ENCODE results near the gene SSC4D.
"Not testable (repeated sequence)": the region's sequence is repeated elsewhere in the genome, so short reads cannot be mapped to it uniquely, and the experiment has no call there.

SSC4D gene

GRCh38 chr7:76409537-76409936 is at the start of gene SSC4D:
SSC4D (minus strand) TSS chr7:76409697; CDS start chr7:76404439, 5,258 bp downstream.
- no peak for DNase-seq (ENCODE audit: low read depth in 2 of 2)

GRCh38 chr7:76458504-76458903 is 49.0 kb upstream of the SSC4D start:
- DNase-seq (ENCODE audit: low read depth in 2 of 2) = not testable (repeated sequence)

- DNase-seq (ENCODE audit: low read depth in 2 of 2) = not testable (repeated sequence)
These were observed 47.5 kb upstream of the SSC4D start for GRCh38 chr7:76457017-76457416.

- DNase-seq (ENCODE audit: low read depth in 2 of 2) = not testable (repeated sequence)
These were observed 36.1 kb upstream of the SSC4D start for GRCh38 chr7:76445577-76446008.

- DNase-seq (ENCODE audit: low read depth in 2 of 2) = not testable (repeated sequence)
These were observed 34.3 kb upstream of the SSC4D start for GRCh38 chr7:76443846-76444245.

- not testable (repeated sequence) for DNase-seq (ENCODE audit: low read depth in 2 of 2)
These were observed 33.4 kb upstream of the SSC4D start for GRCh38 chr7:76442664-76443446.

GRCh38 chr7:76441792-76442191 is 32.3 kb upstream of the SSC4D start:
- not testable (repeated sequence) for DNase-seq (ENCODE audit: low read depth in 2 of 2)

GRCh38 chr7:76440404-76440803 is 30.9 kb upstream of the SSC4D start:
- DNase-seq (ENCODE audit: low read depth in 2 of 2) = not testable (repeated sequence)

- not testable (repeated sequence) for DNase-seq (ENCODE audit: low read depth in 2 of 2)
These were observed 29.8 kb upstream of the SSC4D start for GRCh38 chr7:76439120-76439888.

GRCh38 chr7:76437873-76438272 is 28.4 kb upstream of the SSC4D start:
- DNase-seq (ENCODE audit: low read depth in 2 of 2) = peak; percentile 17 to 24

- no peak for DNase-seq (ENCODE audit: low read depth in 2 of 2)
These were observed 21.3 kb upstream of the SSC4D start for GRCh38 chr7:76430836-76431235.

GRCh38 chr7:76430211-76430610 is 20.7 kb upstream of the SSC4D start:
- no peak for DNase-seq (ENCODE audit: low read depth in 2 of 2)

- no peak for DNase-seq (ENCODE audit: low read depth in 2 of 2)
These were observed 19.6 kb upstream of the SSC4D start for GRCh38 chr7:76428868-76429805.

GRCh38 chr7:76428149-76428823 is 18.8 kb upstream of the SSC4D start:
- no peak for DNase-seq (ENCODE audit: low read depth in 2 of 2)

GRCh38 chr7:76427635-76428034 is 18.1 kb upstream of the SSC4D start:
- no peak for DNase-seq (ENCODE audit: low read depth in 2 of 2)

GRCh38 chr7:76426246-76426645 is 16.7 kb upstream of the SSC4D start:
- no peak for DNase-seq (ENCODE audit: low read depth in 2 of 2)

- not testable (repeated sequence) for DNase-seq (ENCODE audit: low read depth in 2 of 2)
These were observed 16.1 kb upstream of the SSC4D start for GRCh38 chr7:76425558-76425957.

- DNase-seq (ENCODE audit: low read depth in 2 of 2) = no peak
These were observed 15.7 kb upstream of the SSC4D start for GRCh38 chr7:76425156-76425555.

- DNase-seq (ENCODE audit: low read depth in 2 of 2) = no peak
These were observed 15.1 kb upstream of the SSC4D start, which contains the start of gene ZP3 for GRCh38 chr7:76424413-76425111. ZP3 (plus strand) TSS chr7:76424950; CDS start chr7:76424965, 15 bp downstream.

- no peak for DNase-seq (ENCODE audit: low read depth in 2 of 2)
These were observed 14.3 kb upstream of the SSC4D start for GRCh38 chr7:76423666-76424412.

All from stimulated activated CD8-positive, alpha-beta memory T cell treated with anti-CD3 and anti-CD28 coated beads, Interleukin-2, amount 100 ng/mL, for 1 hour (primary cell).